ENCODE data around the gene OR2A1.
"Not testable (repeated sequence)": the region's sequence is repeated elsewhere in the genome, so short reads cannot be mapped to it uniquely, and the experiment has no call there.

DNA sequence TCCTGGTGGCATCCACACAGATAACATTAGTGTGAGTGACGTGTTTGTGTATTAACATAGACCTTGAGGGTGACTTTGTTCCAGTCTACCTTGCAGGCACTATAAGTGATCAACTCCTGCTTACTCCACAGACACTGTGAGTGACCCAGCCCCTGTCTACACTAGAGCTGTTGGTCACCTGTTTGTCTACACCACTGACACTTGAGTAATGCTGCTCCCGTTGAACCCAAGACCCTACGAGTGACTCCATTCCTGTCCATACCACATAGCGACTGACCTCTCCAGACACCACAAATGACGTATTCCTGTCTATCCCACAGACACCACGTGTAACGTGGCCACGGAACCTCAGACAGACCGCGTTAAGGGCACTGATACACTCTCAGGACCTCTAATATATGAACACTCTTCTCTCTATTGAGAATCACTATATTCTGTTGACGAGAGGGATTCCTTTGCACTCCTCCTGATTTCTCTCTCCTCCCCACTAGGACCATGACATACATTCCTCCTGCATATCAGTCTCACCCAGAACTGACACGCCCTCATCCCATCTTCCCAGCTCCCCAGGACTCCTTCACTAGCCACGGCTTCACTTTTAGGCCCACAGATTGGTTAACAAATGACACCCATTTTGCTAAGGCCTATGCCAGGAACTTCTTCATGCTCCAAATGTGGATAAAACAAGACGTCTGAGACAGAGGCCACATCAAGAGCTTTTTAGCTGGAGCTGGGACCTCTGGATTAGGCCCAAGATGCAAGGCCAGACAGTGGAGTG is 19.6 kb upstream of the OR2A1 start:
- TF ChIP-seq, protein P1, sequence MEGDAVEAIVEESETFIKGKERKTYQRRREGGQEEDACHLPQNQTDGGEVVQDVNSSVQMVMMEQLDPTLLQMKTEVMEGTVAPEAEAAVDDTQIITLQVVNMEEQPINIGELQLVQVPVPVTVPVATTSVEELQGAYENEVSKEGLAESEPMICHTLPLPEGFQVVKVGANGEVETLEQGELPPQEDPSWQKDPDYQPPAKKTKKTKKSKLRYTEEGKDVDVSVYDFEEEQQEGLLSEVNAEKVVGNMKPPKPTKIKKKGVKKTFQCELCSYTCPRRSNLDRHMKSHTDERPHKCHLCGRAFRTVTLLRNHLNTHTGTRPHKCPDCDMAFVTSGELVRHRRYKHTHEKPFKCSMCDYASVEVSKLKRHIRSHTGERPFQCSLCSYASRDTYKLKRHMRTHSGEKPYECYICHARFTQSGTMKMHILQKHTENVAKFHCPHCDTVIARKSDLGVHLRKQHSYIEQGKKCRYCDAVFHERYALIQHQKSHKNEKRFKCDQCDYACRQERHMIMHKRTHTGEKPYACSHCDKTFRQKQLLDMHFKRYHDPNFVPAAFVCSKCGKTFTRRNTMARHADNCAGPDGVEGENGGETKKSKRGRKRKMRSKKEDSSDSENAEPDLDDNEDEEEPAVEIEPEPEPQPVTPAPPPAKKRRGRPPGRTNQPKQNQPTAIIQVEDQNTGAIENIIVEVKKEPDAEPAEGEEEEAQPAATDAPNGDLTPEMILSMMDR (IDR thresholded peaks at IDR 0.05): not testable (repeated sequence)
- TF ChIP-seq POLR2A (IDR thresholded peaks at IDR 0.05): not testable (repeated sequence)

All from adrenal gland (tissue), 5 donors.